OCI-LY1 (cell line): ENCODE measurements around the gene DNMT3A.

Experiments
- CTCF ChIP-seq: fragments of 200-600 bp; sonication (generic), shearing (Covaris generic); IDR thresholded peaks from 2 replicates; pipeline ENCODE4 v1.5.1; 2017; ENCODE audit warnings: mild to moderate bottlenecking, antibody characterized with exemption, low read length, moderate library complexity, mixed read lengths
- EZH2 ChIP-seq: fragments of 200-600 bp; sonication (generic), shearing (Covaris generic); IDR thresholded peaks from 2 replicates; pipeline ENCODE4 v1.8.0; 2017; ENCODE audit warnings: borderline replicate concordance, mixed run types, mild to moderate bottlenecking, antibody characterized with exemption, low read length, moderate library complexity, mixed read lengths

DNA sequence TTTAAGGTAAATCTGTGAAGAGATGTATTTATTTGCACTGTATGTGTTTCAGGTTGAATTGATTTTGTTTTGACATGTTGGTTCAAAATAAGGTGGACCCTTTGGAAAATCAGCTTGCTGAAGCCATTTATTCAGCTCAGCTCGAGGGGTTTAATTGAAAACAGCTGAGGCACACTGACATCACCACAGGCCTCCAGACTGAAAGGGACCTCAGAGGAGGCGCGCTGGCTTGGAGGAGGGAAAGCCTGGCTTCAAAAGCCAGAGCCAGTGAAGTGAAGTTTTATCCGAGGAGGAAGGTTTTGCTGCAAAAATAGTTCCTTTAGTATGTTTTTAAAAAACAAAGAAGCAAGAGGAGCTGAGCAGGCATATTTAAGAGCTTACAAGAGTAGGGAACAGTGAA is 26.9 kb upstream of the DNMT3A start:
- no peak for TF ChIP-seq CTCF
- no peak for TF ChIP-seq EZH2
